PC-9 (cell line): Measurements from ENCODE around the gene LRRC63. TPM values are rescaled to one million over a fixed set of nuclear protein-coding genes. Genes with fewer than 3 reads are reported as not detected.

Experiments
- BruUV-seq: library from RNA; stranded (reverse); fragments of 400-500 nt; replicated peaks from 2 replicates; lab custom pipeline; 2021; lab: Mats Ljungman, UMichigan
- CTCF ChIA-PET: fragments of 300-600 bp; sonication (Branson Sonifier 250); formaldehyde crosslinking; loops from one replicate; lab custom pipeline; 2022; ENCODE audit warnings: antibody characterized with exemption; lab: Charles Lee
- POLR2A ChIA-PET: fragments of 300-600 bp; sonication (Branson Sonifier 250); formaldehyde crosslinking; loops from one replicate; lab custom pipeline; 2022; ENCODE audit warnings: antibody characterized with exemption; ENCODE audit not compliant: unreplicated experiment; lab: Charles Lee
- DNase-seq, 2 experiments: peaks; one replicate each; pipeline versions ENCODE4 v3.0.0 to v3.0.0-alpha.2; 2015 to 2022; ENCODE audit warnings: mixed read lengths in 1 of 2
- H2AFZ ChIP-seq: fragments of 200-600 bp; sonication (generic); 2 replicates; pipeline ENCODE4 v1.8.1; 2017; ENCODE audit warnings: antibody characterized with exemption
- H3F3A ChIP-seq: fragments of 200-600 bp; sonication (generic); 2 replicates; pipeline ENCODE4 v1.8.1; 2017; ENCODE audit warnings: antibody characterized with exemption, mild to moderate bottlenecking, low read depth; ENCODE audit not compliant: insufficient read depth
- H3K27ac ChIP-seq: fragments of 200-600 bp; sonication (generic); 2 replicates; pipeline ENCODE4 v1.6.1; 2016; ENCODE audit warnings: mixed run types
- H3K27me3 ChIP-seq: fragments of 200-600 bp; sonication (generic); 2 replicates; pipeline ENCODE4 v1.6.1; 2016; ENCODE audit warnings: low read depth, mixed run types; ENCODE audit not compliant: insufficient read depth
- H3K36me3 ChIP-seq: fragments of 200-600 bp; sonication (generic); 2 replicates; pipeline ENCODE4 v1.6.1; 2016; ENCODE audit warnings: low read depth, mixed run types
- H3K4me1 ChIP-seq: fragments of 200-600 bp; sonication (generic); replicated peaks from 2 replicates; pipeline ENCODE4 v1.6.1; 2016; ENCODE audit warnings: mixed run types; ENCODE audit not compliant: insufficient read depth
- H3K4me2 ChIP-seq: fragments of 200-600 bp; sonication (generic); 2 replicates; pipeline ENCODE4 v1.6.1; 2017; ENCODE audit warnings: mixed run types
- H3K4me3 ChIP-seq: fragments of 200-600 bp; sonication (generic); 2 replicates; pipeline ENCODE4 v1.6.1; 2016; ENCODE audit warnings: mixed run types
- H3K79me2 ChIP-seq: fragments of 200-600 bp; sonication (generic); 2 replicates; pipeline ENCODE4 v1.6.1; 2017; ENCODE audit warnings: low read depth, mixed run types
- H3K9me2 ChIP-seq: fragments of 200-600 bp; sonication (generic); 2 replicates; pipeline ENCODE4 v1.8.1; 2017; ENCODE audit warnings: mild to moderate bottlenecking; ENCODE audit not compliant: insufficient read depth
- H3K9me3 ChIP-seq: fragments of 200-600 bp; sonication (generic); 2 replicates; pipeline ENCODE4 v1.8.1; 2016; ENCODE audit warnings: low read depth; ENCODE audit not compliant: insufficient read depth
- H4K20me1 ChIP-seq: fragments of 200-600 bp; sonication (generic); 2 replicates; pipeline ENCODE4 v1.8.1; 2017; ENCODE audit not compliant: insufficient read depth
- EZH2 ChIP-seq: fragments of 200-600 bp; sonication (generic); IDR thresholded peaks from 2 replicates; pipeline ENCODE4 v1.8.0; 2017; ENCODE audit warnings: antibody characterized with exemption, low read depth
- intact Hi-C: fragments of 100-400 bp; cut with micrococcal nuclease; formaldehyde crosslinking; loops from one replicate; pipeline ENCODE4 v1.10.0; 2022; ENCODE audit not compliant: unreplicated experiment
- total RNA-seq: library from RNA; stranded (reverse); gene quantifications from 2 replicates; pipeline ENCODE4 v1.2.3, GENCODE V29; 2021
- TF ChIP-seq, protein P1 (sequence below): fragments of 200-600 bp; sonication (generic); conservative IDR thresholded peaks from 2 replicates; pipeline ENCODE4 v1.6.1; 2017; ENCODE audit warnings: mixed run types, antibody characterized with exemption, mild to moderate bottlenecking, moderate library complexity

LRRC63 gene
- total RNA-seq, 1 experiment from 2014 or later: not detected

GRCh38 chr13:46184277-46184699, 27.4 kb upstream of the LRRC63 start:
- no peak overlapping the region for H3K4me3 ChIP-seq
- POLR2A ChIA-PET: no interaction called here
- no peaks in the 10 kb centered on the region for H3K9me3 ChIP-seq
- H3K4me2 ChIP-seq: no peak overlapping the region
- H3K27me3 ChIP-seq: no peaks in the 10 kb centered on the region
- DNase-seq: peak in 1 of 2 experiments; percentile 28
- H3K4me1 ChIP-seq: peaks cover 30% of the 10 kb centered on the region
- TF ChIP-seq, protein P1, sequence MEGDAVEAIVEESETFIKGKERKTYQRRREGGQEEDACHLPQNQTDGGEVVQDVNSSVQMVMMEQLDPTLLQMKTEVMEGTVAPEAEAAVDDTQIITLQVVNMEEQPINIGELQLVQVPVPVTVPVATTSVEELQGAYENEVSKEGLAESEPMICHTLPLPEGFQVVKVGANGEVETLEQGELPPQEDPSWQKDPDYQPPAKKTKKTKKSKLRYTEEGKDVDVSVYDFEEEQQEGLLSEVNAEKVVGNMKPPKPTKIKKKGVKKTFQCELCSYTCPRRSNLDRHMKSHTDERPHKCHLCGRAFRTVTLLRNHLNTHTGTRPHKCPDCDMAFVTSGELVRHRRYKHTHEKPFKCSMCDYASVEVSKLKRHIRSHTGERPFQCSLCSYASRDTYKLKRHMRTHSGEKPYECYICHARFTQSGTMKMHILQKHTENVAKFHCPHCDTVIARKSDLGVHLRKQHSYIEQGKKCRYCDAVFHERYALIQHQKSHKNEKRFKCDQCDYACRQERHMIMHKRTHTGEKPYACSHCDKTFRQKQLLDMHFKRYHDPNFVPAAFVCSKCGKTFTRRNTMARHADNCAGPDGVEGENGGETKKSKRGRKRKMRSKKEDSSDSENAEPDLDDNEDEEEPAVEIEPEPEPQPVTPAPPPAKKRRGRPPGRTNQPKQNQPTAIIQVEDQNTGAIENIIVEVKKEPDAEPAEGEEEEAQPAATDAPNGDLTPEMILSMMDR: peak; percentile 44
- TF ChIP-seq EZH2: no peak
- peaks cover 24% of the 10 kb centered on the region for H3K79me2 ChIP-seq
- H4K20me1 ChIP-seq: no peaks in the 10 kb centered on the region
- peaks cover 12% of the 10 kb centered on the region for H3F3A ChIP-seq
- no peak overlapping the region for H3K27ac ChIP-seq
- H2AFZ ChIP-seq: no peak overlapping the region
- H3K36me3 ChIP-seq: no peaks in the 10 kb centered on the region; the same call in 1 of the 2 replicates
- intact Hi-C loops: no loop called here
- H3K9me2 ChIP-seq: no peaks in the 10 kb centered on the region
- BruUV-seq: no TSS peak
- CTCF ChIA-PET: no interaction called here

GRCh38 chr13:46185634-46186033, 26.1 kb upstream of the LRRC63 start:
- POLR2A ChIA-PET: no interaction called here

DNA sequence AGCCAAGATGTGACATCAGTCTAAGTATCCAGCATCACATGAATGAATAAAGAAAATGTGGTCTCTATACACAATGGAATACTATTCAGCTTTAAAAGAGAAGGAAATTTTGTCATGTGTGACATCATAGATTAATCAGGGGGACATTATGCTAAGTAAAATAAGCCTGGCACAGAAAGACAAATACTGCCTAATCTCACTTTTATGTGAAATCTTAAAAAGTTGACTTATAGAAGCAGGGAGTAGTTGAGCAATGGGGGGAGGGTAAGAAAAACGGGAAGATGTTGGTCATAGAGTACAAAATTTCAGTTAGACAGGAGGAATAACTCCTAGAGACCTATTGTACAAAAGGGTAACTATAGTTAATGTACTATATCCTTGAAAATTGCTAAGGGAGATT, 19.3 kb upstream of the LRRC63 start:
- no peak overlapping the region for H3K27ac ChIP-seq
- intact Hi-C loops: no loop called here
- no peaks in the 10 kb centered on the region for H3K9me2 ChIP-seq
- no peaks in the 10 kb centered on the region for H4K20me1 ChIP-seq
- ChIA-PET POLR2A (no interaction called here), CTCF (interaction anchor here (0.5 kb wide), 1 partner anchor 471 kb away, joined by 3 read pairs; no protein-coding TSS in a partner anchor)
- TF ChIP-seq EZH2: no peak
- TF ChIP-seq, protein P1: no peak
- BruUV-seq: no TSS peak
- no peak for DNase-seq
- no peak overlapping the region for H2AFZ ChIP-seq
- H3K36me3 ChIP-seq: no peaks in the 10 kb centered on the region
- no peaks in the 10 kb centered on the region for H3K27me3 ChIP-seq
- peaks cover 11% of the 10 kb centered on the region for H3K4me1 ChIP-seq
- H3K4me3 ChIP-seq: no peak overlapping the region
- H3F3A ChIP-seq: peaks cover 4% of the 10 kb centered on the region; the same call in 1 of the 2 replicates
- no peaks in the 10 kb centered on the region for H3K79me2 ChIP-seq
- H3K9me3 ChIP-seq: no peaks in the 10 kb centered on the region
- H3K4me2 ChIP-seq: no peak overlapping the region

More at GRCh38 chr13:46185634-46186033, 26.1 kb upstream of the LRRC63 start:
- Histone ChIP-seq H4K20me1 (no peaks in the 10 kb centered on the region), H3F3A (peaks cover 12% of the 10 kb centered on the region), H3K79me2 (peaks cover 10% of the 10 kb centered on the region), H3K36me3 (no peaks in the 10 kb centered on the region), H3K4me2 (no peak overlapping the region), H3K4me3 (no peak overlapping the region), H3K4me1 (peaks cover 17% of the 10 kb centered on the region), H2AFZ (no peak overlapping the region), H3K9me3 (no peaks in the 10 kb centered on the region), H3K27me3 (no peaks in the 10 kb centered on the region), H3K27ac (no peak overlapping the region), H3K9me2 (no peaks in the 10 kb centered on the region)
- CTCF ChIA-PET: interaction anchor here (0.6 kb wide), 1 partner anchor 655 kb away, joined by 3 read pairs; no protein-coding TSS in a partner anchor
- DNase-seq: no peak
- no peak for TF ChIP-seq EZH2
- TF ChIP-seq, protein P1: no peak
- intact Hi-C loops: no loop called here
- BruUV-seq: no TSS peak
